ENCODE results near the gene KLHL15.

Gene KLHL15

DNA sequence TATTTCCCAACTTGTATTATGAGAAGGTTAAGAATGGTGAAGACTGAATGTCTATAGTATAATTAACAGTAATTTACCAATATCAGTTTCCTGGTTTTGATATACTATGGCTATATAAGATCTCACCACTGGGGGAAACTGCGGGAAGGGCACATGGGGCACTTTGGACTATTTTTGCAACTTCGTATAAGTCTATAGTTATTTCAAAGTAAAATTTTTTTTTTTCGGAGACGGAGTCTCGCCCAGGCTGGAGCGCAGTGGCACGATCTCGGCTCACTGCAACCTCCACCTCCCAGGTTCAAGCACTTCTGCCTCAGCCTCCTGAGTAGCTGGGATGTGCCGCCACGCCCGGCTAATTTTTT, 73.1 kb downstream of the KLHL15 start:
- DNase-seq (ENCODE audit: insufficient read length, low spot score) (no peak), FAIRE-seq (no peak)

GRCh38 chrX:23952984-23953907, 73.7 kb downstream of the KLHL15 start:
- FAIRE-seq: peak; percentile 86

DNA sequence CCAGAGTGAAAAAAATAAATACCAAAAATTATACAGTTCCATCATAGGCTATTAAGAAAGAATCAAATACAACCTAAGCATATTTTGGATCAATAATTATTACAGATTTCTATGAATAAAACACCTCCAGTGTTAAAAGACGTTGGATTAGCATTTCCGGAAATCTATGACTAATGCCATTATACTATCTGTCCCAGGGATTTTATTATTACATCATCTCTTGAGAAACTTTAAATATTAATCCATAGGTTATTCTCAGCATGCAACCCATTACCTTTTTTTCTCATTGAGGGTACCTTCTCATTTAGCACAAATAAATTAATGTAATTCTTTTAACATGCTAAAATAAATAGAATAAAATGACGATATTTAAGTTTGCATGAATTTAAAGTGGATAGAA, 74.6 kb downstream of the KLHL15 start:
- FAIRE-seq (no peak), DNase-seq (ENCODE audit: insufficient read length, low spot score) (no peak)

More at GRCh38 chrX:23952984-23953907, 73.7 kb downstream of the KLHL15 start:
- DNase-seq (ENCODE audit: insufficient read length, low spot score): peak; percentile 30

DNA sequence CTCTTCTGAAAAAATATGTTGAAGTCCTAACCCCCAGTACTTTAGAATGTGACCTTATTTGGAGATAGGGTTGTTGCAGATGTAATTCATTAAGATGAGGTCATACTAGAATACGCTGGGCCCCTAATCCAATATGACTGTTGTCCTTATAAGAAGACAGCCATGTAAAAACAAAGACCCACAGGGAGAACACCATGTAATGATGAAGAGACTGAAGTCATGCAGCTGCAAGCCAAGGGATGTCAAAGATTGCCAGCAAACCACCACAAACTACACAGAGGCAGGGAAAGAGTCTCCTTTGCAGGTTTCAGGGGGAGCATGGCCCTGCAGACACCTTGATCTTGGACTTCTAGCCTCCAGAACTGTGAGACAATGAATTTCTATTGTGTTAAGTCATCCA, 81.8 kb downstream of the KLHL15 start:
- FAIRE-seq (no peak), DNase-seq (ENCODE audit: insufficient read length, low spot score) (no peak)

DNA sequence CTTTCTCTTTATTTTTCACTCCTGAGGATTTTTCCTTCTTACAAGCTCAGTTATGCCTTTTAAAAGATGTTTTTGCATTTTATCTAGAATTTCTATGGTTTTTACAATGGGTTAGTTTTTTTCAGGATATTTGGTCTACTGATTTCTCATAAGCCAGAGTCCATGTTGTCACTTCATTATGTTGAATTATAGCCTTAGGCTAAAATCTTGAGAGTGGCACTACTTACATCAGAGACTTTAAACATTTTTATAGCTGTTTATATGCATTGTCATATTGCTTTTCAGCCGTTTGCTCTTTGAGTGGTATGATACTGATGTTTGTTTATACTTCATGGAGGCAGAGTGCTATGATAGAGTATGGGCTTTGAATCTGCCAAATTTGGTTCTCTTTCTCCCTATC, 82.8 kb downstream of the KLHL15 start:
- FAIRE-seq (no peak), DNase-seq (ENCODE audit: insufficient read length, low spot score) (no peak)

GRCh38 chrX:23939203-23939602, 87.8 kb downstream of the KLHL15 start:
- no peak for FAIRE-seq

DNA sequence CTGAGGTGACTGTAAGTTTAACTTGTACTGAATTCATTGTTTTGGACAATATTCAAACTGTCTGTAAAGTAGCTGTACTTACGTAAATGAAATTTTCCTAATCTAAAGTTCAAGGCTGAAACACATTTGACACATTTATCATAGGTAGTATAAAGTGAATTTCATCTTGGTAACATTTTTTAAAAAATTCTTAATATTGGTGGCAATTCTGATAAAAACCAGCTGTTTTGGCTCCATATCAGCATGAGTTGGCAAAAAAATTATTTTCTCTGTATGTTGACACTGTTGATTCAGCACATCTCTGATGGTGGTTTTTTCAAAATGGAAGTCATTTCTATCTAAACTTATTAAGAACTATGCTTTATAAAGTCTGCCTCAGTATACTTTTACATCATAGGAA, 88.3 kb downstream of the KLHL15 start:
- FAIRE-seq (no peak), DNase-seq (ENCODE audit: insufficient read length, low spot score) (no peak)

More at GRCh38 chrX:23939203-23939602, 87.8 kb downstream of the KLHL15 start:
- DNase-seq (ENCODE audit: insufficient read length, low spot score): no peak

DNA sequence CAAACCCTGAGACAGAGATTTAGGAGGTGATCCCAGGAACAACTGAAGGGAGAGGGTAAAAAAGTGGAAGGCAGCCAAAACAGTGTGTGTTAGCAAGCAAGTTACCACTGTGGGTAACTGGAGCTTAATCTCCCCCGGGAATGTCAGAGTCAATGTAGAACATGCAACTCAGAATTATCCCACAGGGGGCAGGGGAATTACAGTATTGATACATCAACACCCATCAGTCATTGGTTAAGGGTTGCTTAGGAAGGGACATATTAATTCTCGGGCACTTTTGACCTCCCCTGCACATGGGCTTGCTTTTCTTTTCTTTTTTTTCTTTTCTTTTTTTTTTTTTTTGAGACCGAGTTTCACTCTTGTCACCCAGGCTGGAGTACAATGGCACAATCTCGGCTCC, 89.9 kb downstream of the KLHL15 start:
- no peak for DNase-seq (ENCODE audit: insufficient read length, low spot score)
- no peak for FAIRE-seq

- no peak for FAIRE-seq
- DNase-seq (ENCODE audit: insufficient read length, low spot score): no peak
These were observed 90.8 kb downstream of the KLHL15 start for GRCh38 chrX:23936180-23936579.

DNA sequence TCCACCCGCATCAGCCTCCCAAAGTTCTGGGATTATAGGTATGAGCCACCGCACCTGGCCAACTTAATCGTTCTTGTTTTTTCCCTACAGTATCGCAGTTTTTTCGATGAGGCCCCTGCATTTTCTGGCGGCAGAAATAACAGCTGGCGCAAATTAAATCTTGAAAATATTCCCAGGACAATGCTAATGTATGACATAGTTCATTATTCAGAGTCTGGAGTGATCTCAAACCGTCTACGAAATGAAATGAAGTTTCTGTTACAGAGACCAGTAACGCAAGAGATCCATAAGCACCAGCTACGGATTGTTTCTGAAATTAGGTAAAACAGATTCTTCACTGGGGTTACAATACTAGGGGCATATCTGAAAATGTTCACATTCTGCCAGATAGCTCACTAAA, 91.9 kb downstream of the KLHL15 start:
- no peak for DNase-seq (ENCODE audit: insufficient read length, low spot score)
- no peak for FAIRE-seq
